HG03135 (cell line): ENCODE measurements around the gene DLL1.
"Not testable (repeated sequence)": the region's sequence is repeated elsewhere in the genome, so short reads cannot be mapped to it uniquely, and the experiment has no call there.

Experiments used
- ATAC-seq: cut with Tn5 transposase; IDR thresholded peaks from one replicate; pipeline ENCODE4 v1.9.1; 2021; ENCODE audit warnings: mild to moderate bottlenecking, moderate library complexity; ENCODE audit not compliant: unreplicated experiment

DLL1 gene

GRCh38 chr6:170269151-170269845 is 21.6 kb downstream of the DLL1 start:
- ATAC-seq = no peak

GRCh38 chr6:170268216-170269129 is 22.4 kb downstream of the DLL1 start:
- no peak for ATAC-seq

- no peak for ATAC-seq
Measured at GRCh38 chr6:170267688-170268087, 23.2 kb downstream of the DLL1 start.

GRCh38 chr6:170266061-170266825 is 24.6 kb downstream of the DLL1 start:
- no peak for ATAC-seq

GRCh38 chr6:170265655-170266054 is 25.2 kb downstream of the DLL1 start:
- ATAC-seq = no peak

- not testable (repeated sequence) for ATAC-seq
Measured at GRCh38 chr6:170264644-170265043, 26.2 kb downstream of the DLL1 start.

- no peak for ATAC-seq
Measured at GRCh38 chr6:170264086-170264485, 26.8 kb downstream of the DLL1 start.

- ATAC-seq = no peak
Measured at GRCh38 chr6:170263410-170263809, 27.5 kb downstream of the DLL1 start.

- no peak for ATAC-seq
Measured at GRCh38 chr6:170262489-170263088, 28.3 kb downstream of the DLL1 start.

GRCh38 chr6:170261643-170262488 is 29.0 kb downstream of the DLL1 start:
- no peak for ATAC-seq

GRCh38 chr6:170260686-170261085 is 30.2 kb downstream of the DLL1 start:
- ATAC-seq = no peak

- no peak for ATAC-seq
Measured at GRCh38 chr6:170259278-170259677, 31.6 kb downstream of the DLL1 start.

- no peak for ATAC-seq
Measured at GRCh38 chr6:170258407-170258806, 32.5 kb downstream of the DLL1 start.

- no peak for ATAC-seq
Measured at GRCh38 chr6:170257376-170257775, 33.5 kb downstream of the DLL1 start.

GRCh38 chr6:170256641-170257040 is 34.2 kb downstream of the DLL1 start:
- ATAC-seq = no peak

GRCh38 chr6:170255426-170256125 is 35.3 kb downstream of the DLL1 start:
- ATAC-seq = no peak

GRCh38 chr6:170254315-170255213 is 36.3 kb downstream of the DLL1 start:
- no peak for ATAC-seq

GRCh38 chr6:170253910-170254269 is 37.0 kb downstream of the DLL1 start:
- no peak for ATAC-seq
